OCI-LY3 (cell line): ENCODE measurements around the gene ATP10A.

Experiments
- EZH2phosphoT487 ChIP-seq: fragments of 200-600 bp; shearing (Covaris generic); IDR thresholded peaks from 2 replicates; pipeline ENCODE4 v1.6.1; 2018; ENCODE audit warnings: antibody characterized with exemption, mixed run types, low read depth
- TF ChIP-seq, protein P1 (sequence below): fragments of 200-600, 300-600 bp; sonication (generic); IDR thresholded peaks from 2 replicates; pipeline ENCODE4 v1.5.1; 2014; ENCODE audit warnings: antibody characterized with exemption, low read length, low read depth

DNA sequence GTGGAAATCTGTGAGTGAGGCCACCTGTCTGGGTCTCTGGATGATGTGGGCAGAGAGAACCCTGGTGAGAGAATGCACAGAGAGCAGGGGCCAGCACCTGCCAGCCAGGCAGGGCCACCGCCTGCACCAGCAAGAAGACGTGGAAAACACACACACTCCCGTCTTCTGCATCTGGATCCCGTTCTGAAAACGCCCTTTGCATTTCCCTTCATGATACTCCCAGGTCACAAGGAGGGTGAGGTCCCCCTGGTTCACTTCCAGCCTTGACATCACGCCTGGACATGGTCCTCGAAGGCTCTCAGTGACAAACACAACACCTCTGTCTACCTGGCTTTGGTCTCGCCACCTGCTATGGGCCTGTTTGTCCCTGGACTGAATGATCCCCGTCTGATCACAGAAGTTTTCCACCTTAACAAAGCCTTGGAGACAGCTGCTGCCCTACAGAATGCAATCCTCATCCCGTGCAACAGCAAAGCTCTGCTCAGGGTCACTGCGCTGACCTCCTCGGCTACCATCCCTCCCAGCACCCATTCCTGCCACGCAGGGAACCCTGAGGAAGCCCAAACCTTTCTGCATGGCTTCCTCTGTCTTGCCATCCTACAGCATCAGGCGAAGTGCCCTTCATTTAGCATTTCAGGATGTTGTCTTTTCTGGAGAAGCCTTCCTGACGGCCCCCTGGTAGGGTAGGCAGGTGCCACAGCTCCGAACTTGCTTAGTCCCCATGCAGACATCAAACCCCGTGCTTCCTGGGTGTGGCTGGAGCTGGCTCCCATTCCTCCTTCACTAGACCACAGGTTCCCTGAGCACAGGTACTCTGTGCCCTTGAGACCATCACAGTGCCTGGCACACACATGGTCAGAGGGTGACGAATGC lies 122.5 kb downstream of the ATP10A start:
- TF ChIP-seq, protein P1, sequence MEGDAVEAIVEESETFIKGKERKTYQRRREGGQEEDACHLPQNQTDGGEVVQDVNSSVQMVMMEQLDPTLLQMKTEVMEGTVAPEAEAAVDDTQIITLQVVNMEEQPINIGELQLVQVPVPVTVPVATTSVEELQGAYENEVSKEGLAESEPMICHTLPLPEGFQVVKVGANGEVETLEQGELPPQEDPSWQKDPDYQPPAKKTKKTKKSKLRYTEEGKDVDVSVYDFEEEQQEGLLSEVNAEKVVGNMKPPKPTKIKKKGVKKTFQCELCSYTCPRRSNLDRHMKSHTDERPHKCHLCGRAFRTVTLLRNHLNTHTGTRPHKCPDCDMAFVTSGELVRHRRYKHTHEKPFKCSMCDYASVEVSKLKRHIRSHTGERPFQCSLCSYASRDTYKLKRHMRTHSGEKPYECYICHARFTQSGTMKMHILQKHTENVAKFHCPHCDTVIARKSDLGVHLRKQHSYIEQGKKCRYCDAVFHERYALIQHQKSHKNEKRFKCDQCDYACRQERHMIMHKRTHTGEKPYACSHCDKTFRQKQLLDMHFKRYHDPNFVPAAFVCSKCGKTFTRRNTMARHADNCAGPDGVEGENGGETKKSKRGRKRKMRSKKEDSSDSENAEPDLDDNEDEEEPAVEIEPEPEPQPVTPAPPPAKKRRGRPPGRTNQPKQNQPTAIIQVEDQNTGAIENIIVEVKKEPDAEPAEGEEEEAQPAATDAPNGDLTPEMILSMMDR, result no peak
- no peak for TF ChIP-seq EZH2phosphoT487
